ENCODE measurements around the gene ARGLU1. TPM values are rescaled to one million over a fixed set of nuclear protein-coding genes. Genes with fewer than 3 reads are reported as not detected.

ARGLU1 gene
- total RNA-seq, 1 experiment from 2014 or later, result 66.5 TPM

GRCh38 chr13:106520251-106521054 lies 47.5 kb downstream of the ARGLU1 start:
- intact Hi-C loops (cut with micrococcal nuclease; ENCODE audit: unreplicated experiment), result loop anchor here (2.0 kb wide), 1 partner anchor 436 kb away; no protein-coding TSS in a partner anchor
- H3K27ac ChIP-seq (ENCODE audit: low read depth, low read length, poor library complexity, severe bottlenecking), result no peak overlapping the region
- peaks cover 2% of the 10 kb centered on the region for H3K27me3 ChIP-seq (replicated peaks; ENCODE audit: insufficient read depth, low read depth, low read length, poor library complexity)
- H3K4me3 ChIP-seq (ENCODE audit: low read depth, low read length, poor library complexity, severe bottlenecking), result no peak overlapping the region
- BruUV-seq (replicated peaks), result no TSS peak
- ChIA-PET POLR2A (ENCODE audit: low non-redundant PET) (no interaction called here), CTCF (no interaction called here)
- DNase-seq (ENCODE audit: low spot score), result no peak
- TF ChIP-seq CTCF (conservative IDR thresholded peaks at IDR 0.05; ENCODE audit: low read depth, low read length) (peak; percentile 25; the same call in 1 of the 2 replicates), EZH2 (IDR thresholded peaks at IDR 0.05; ENCODE audit: borderline replicate concordance, low read depth, low read length, poor library complexity, severe bottlenecking) (no peak)
- no peaks in the 10 kb centered on the region for H3K4me1 ChIP-seq (ENCODE audit: insufficient read depth, low read length, poor library complexity, severe bottlenecking)
- H3K36me3 ChIP-seq (ENCODE audit: insufficient read depth, low read length, poor library complexity, severe bottlenecking), result no peaks in the 10 kb centered on the region
- no peaks in the 10 kb centered on the region for H3K9me3 ChIP-seq (ENCODE audit: low read depth, low read length, poor library complexity, severe bottlenecking)

GRCh38 chr13:106518512-106518911 lies 49.4 kb downstream of the ARGLU1 start:
- intact Hi-C loops (cut with micrococcal nuclease; ENCODE audit: unreplicated experiment), result no loop called here
- no peaks in the 10 kb centered on the region for H3K9me3 ChIP-seq (ENCODE audit: low read depth, low read length, poor library complexity, severe bottlenecking)
- POLR2A ChIA-PET (ENCODE audit: low non-redundant PET), result no interaction called here
- peaks cover 3% of the 10 kb centered on the region for H3K4me1 ChIP-seq (ENCODE audit: insufficient read depth, low read length, poor library complexity, severe bottlenecking)
- CTCF ChIA-PET, result no interaction called here
- DNase-seq (ENCODE audit: low spot score), result no peak
- no peaks in the 10 kb centered on the region for H3K27me3 ChIP-seq (replicated peaks; ENCODE audit: insufficient read depth, low read depth, low read length, poor library complexity)
- no peak overlapping the region for H3K27ac ChIP-seq (ENCODE audit: low read depth, low read length, poor library complexity, severe bottlenecking)
- no peak for TF ChIP-seq EZH2 (IDR thresholded peaks at IDR 0.05; ENCODE audit: borderline replicate concordance, low read depth, low read length, poor library complexity, severe bottlenecking)
- TF ChIP-seq CTCF (conservative IDR thresholded peaks at IDR 0.05; ENCODE audit: low read depth, low read length), result no peak
- BruUV-seq (replicated peaks), result no TSS peak
- no peak overlapping the region for H3K4me3 ChIP-seq (ENCODE audit: low read depth, low read length, poor library complexity, severe bottlenecking)
- H3K36me3 ChIP-seq (ENCODE audit: insufficient read depth, low read length, poor library complexity, severe bottlenecking), result no peaks in the 10 kb centered on the region

GRCh38 chr13:106517109-106517847 lies 50.7 kb downstream of the ARGLU1 start:
- DNase-seq (ENCODE audit: low spot score), result no peak
- Histone ChIP-seq H3K9me3 (ENCODE audit: low read depth, low read length, poor library complexity, severe bottlenecking) (no peaks in the 10 kb centered on the region), H3K36me3 (ENCODE audit: insufficient read depth, low read length, poor library complexity, severe bottlenecking) (no peaks in the 10 kb centered on the region), H3K4me1 (ENCODE audit: insufficient read depth, low read length, poor library complexity, severe bottlenecking) (peaks cover 6% of the 10 kb centered on the region), H3K27ac (ENCODE audit: low read depth, low read length, poor library complexity, severe bottlenecking) (no peak overlapping the region), H3K4me3 (ENCODE audit: low read depth, low read length, poor library complexity, severe bottlenecking) (no peak overlapping the region), H3K27me3 (replicated peaks; ENCODE audit: insufficient read depth, low read depth, low read length, poor library complexity) (no peaks in the 10 kb centered on the region)
- CTCF ChIA-PET, result no interaction called here
- POLR2A ChIA-PET (ENCODE audit: low non-redundant PET), result no interaction called here
- intact Hi-C loops (cut with micrococcal nuclease; ENCODE audit: unreplicated experiment), result no loop called here
- BruUV-seq (replicated peaks), result no TSS peak
- no peak for TF ChIP-seq EZH2 (IDR thresholded peaks at IDR 0.05; ENCODE audit: borderline replicate concordance, low read depth, low read length, poor library complexity, severe bottlenecking)
- TF ChIP-seq CTCF (conservative IDR thresholded peaks at IDR 0.05; ENCODE audit: low read depth, low read length), result no peak
